ENCODE measurements around the gene TRMT10A.

DNA sequence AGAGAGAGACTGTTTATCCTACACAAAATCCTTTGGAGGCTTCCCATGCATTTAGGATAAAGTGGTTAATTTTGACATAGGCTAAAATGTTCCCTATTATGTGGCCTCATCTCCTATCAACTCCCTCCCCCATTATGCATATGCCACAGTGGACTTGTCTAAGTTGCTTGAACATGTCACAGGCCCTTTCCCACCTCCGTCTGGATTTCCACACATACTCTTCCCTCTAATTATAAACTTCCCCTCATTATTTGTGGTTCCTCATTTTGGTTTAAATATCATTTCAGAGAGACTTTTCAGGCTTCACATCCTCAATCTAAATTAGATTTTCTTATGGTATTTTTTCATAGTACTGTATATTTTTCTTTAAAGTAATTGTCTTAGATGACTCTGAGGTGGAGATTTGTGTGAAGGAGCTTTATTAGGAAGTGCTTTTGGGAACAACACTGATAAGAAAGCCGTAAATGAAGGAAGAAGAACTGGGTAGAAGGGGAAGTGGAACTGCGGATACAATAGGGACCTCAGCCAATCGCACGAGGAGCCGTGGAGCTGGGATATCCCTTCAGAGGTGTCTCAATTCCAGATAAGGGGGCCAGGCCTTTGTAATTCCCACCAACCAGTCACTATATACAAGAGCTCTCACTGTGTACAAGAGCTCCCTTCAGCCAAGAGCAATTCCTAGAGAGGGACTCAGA, 45.1 kb downstream of the TRMT10A start:
- TF ChIP-seq ZNF114 (CRISPR knock-in tag; IDR thresholded peaks at IDR 0.05) = no peak
- TF ChIP-seq EZH2 (IDR thresholded peaks at IDR 0.05; ENCODE audit: low read depth, unreplicated experiment) = no peak
- no peak for TF ChIP-seq EZH2phosphoT487 (IDR thresholded peaks at IDR 0.05; ENCODE audit: unreplicated experiment)

Data from GM23338 (cell line).